GM08714 (cell line): ENCODE results near the gene NPPC.
"Not testable (repeated sequence)": the region's sequence is repeated elsewhere in the genome, so short reads cannot be mapped to it uniquely, and the experiment has no call there.

Source experiments
- H3K4me3 ChIP-seq: fragments of 200-500 bp; sonication (Bioruptor generic); 2 replicates; pipeline ENCODE4 v1.5.1; 2014; ENCODE audit warnings: mild to moderate bottlenecking, low read length, inconsistent platforms
- ZNF274 ChIP-seq: IDR thresholded peaks from 2 replicates; pipeline ENCODE4 v1.6.1; 2012; ENCODE audit warnings: mild to moderate bottlenecking, low read depth, low read length

Gene NPPC

GRCh38 chr2:231926180-231926741, at the start of gene NPPC:
TSS of gene NPPC (minus strand) at chr2:231926396. CDS start at chr2:231926249, 147 bp downstream.
- H3K4me3 ChIP-seq, result peak within 1 kb of the TSS; percentile 53; the same call in 1 of the 2 replicates
- TF ChIP-seq ZNF274, result no peak

GRCh38 chr2:231975001-231975400, 48.8 kb upstream of the NPPC start:
- no peak overlapping the region for H3K4me3 ChIP-seq
- no peak for TF ChIP-seq ZNF274

GRCh38 chr2:231970461-231970860, 44.3 kb upstream of the NPPC start:
- TF ChIP-seq ZNF274, result no peak
- H3K4me3 ChIP-seq, result no peak overlapping the region

- no peak overlapping the region for H3K4me3 ChIP-seq
- TF ChIP-seq ZNF274, result no peak
Observed at GRCh38 chr2:231968820-231969219, 42.6 kb upstream of the NPPC start.

GRCh38 chr2:231966886-231967285, 40.7 kb upstream of the NPPC start:
- TF ChIP-seq ZNF274, result no peak
- no peak overlapping the region for H3K4me3 ChIP-seq

- TF ChIP-seq ZNF274, result no peak
- H3K4me3 ChIP-seq, result no peak overlapping the region
Observed at GRCh38 chr2:231965102-231965501, 38.9 kb upstream of the NPPC start.

GRCh38 chr2:231961349-231962166, 35.4 kb upstream of the NPPC start, which contains the start of gene DIS3L2:
TSS of gene DIS3L2 (plus strand) at chr2:231961713. CDS start at chr2:232014928, 53,215 bp downstream.
- no peak for TF ChIP-seq ZNF274
- H3K4me3 ChIP-seq, result peak within 1 kb of the TSS; percentile 97

GRCh38 chr2:231960810-231961348, 34.7 kb upstream of the NPPC start:
- H3K4me3 ChIP-seq, result peak overlapping the region; percentile 97; the same call in 1 of the 2 replicates

GRCh38 chr2:231957913-231958763, 31.9 kb upstream of the NPPC start:
- H3K4me3 ChIP-seq, result no peak overlapping the region
- TF ChIP-seq ZNF274, result no peak

More at GRCh38 chr2:231960810-231961348, 34.7 kb upstream of the NPPC start:
- TF ChIP-seq ZNF274, result no peak

- TF ChIP-seq ZNF274, result no peak
Observed at GRCh38 chr2:231955758-231956472, 29.7 kb upstream of the NPPC start.

GRCh38 chr2:231951452-231952035, 25.3 kb upstream of the NPPC start:
- H3K4me3 ChIP-seq, result no peak overlapping the region
- no peak for TF ChIP-seq ZNF274

More at GRCh38 chr2:231955758-231956472, 29.7 kb upstream of the NPPC start:
- no peak overlapping the region for H3K4me3 ChIP-seq

GRCh38 chr2:231947694-231948093, 21.5 kb upstream of the NPPC start:
- H3K4me3 ChIP-seq, result no peak overlapping the region
- TF ChIP-seq ZNF274, result no peak

GRCh38 chr2:231947112-231947511, 20.9 kb upstream of the NPPC start:
- H3K4me3 ChIP-seq, result not testable (repeated sequence)
